GM12892 (cell line): Measurements from ENCODE around the gene NPY1R.

Source experiments
- POLR2A ChIP-seq: IDR thresholded peaks from 2 replicates; pipeline ENCODE4 v1.6.1; 2011; ENCODE audit warnings: low read depth, low read length, control low read depth
- POLR2AphosphoS5 ChIP-seq: IDR thresholded peaks from 2 replicates; pipeline ENCODE4 v1.6.1; 2011; ENCODE audit warnings: low read depth, low read length, control low read depth

DNA sequence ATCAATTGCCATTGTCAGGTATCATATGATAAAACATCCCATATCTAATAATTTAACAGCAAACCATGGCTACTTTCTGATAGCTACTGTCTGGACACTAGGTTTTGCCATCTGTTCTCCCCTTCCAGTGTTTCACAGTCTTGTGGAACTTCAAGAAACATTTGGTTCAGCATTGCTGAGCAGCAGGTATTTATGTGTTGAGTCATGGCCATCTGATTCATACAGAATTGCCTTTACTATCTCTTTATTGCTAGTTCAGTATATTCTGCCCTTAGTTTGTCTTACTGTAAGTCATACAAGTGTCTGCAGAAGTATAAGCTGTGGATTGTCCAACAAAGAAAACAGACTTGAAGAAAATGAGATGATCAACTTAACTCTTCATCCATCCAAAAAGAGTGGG lies 18.3 kb upstream of the NPY1R start:
- no peak for TF ChIP-seq POLR2A
- no peak for TF ChIP-seq POLR2AphosphoS5
